A673 (cell line): ENCODE results near the gene HELZ.

Experiments
- EZH2 ChIP-seq: fragments of 200-600 bp; sonication (generic); IDR thresholded peaks from 2 replicates; pipeline ENCODE4 v1.6.1; 2017; ENCODE audit warnings: borderline replicate concordance, low read depth, mild to moderate bottlenecking, mixed read lengths, antibody characterized with exemption, low read length; ENCODE audit not compliant: poor library complexity, severe bottlenecking
- TF ChIP-seq, protein P1 (sequence below): fragments of 300-800, 200-600 bp; sonication (generic); conservative IDR thresholded peaks from 2 replicates; pipeline ENCODE4 v1.5.1; 2017; ENCODE audit warnings: low read depth, mild to moderate bottlenecking, antibody characterized with exemption, low read length, moderate library complexity, mixed read lengths

DNA sequence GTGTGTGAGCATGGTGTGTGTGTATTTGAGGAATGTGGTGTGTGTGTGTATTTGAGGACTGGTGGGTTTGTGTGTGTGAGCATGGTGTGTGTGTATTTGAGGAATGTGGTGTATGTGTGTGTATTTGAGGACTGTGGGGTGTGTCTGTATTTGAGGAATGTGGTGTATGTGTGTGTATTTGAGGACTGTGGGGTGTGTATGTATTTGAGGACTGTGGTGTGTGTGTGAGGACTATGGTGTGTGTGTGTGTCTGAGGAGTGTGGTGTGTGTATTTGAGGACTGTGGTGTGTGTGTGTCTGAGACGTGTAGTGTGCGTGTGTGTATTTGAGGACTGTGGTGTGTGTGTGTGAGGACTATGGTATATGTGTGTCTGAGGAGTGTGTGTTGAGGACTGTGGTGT, 218.7 kb downstream of the HELZ start:
- TF ChIP-seq, protein P1, sequence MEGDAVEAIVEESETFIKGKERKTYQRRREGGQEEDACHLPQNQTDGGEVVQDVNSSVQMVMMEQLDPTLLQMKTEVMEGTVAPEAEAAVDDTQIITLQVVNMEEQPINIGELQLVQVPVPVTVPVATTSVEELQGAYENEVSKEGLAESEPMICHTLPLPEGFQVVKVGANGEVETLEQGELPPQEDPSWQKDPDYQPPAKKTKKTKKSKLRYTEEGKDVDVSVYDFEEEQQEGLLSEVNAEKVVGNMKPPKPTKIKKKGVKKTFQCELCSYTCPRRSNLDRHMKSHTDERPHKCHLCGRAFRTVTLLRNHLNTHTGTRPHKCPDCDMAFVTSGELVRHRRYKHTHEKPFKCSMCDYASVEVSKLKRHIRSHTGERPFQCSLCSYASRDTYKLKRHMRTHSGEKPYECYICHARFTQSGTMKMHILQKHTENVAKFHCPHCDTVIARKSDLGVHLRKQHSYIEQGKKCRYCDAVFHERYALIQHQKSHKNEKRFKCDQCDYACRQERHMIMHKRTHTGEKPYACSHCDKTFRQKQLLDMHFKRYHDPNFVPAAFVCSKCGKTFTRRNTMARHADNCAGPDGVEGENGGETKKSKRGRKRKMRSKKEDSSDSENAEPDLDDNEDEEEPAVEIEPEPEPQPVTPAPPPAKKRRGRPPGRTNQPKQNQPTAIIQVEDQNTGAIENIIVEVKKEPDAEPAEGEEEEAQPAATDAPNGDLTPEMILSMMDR: no peak
- no peak for TF ChIP-seq EZH2
